GM18873 (cell line): ENCODE measurements around the gene KDM4F.
"Not testable (repeated sequence)": the region's sequence is repeated elsewhere in the genome, so short reads cannot be mapped to it uniquely, and the experiment has no call there.

Experiments
- ATAC-seq: cut with Tn5 transposase; IDR thresholded peaks from one replicate; pipeline ENCODE4 v1.9.1; 2021; ENCODE audit warnings: mild to moderate bottlenecking, moderate library complexity, moderate number of reproducible peaks; ENCODE audit not compliant: unreplicated experiment, low FRiP score

KDM4F gene

GRCh38 chr11:95049122-95049521, at the start of gene KDM4F:
Gene KDM4F, plus strand, starts transcription at chr11:95049422.
- ATAC-seq, result not testable (repeated sequence)

DNA sequence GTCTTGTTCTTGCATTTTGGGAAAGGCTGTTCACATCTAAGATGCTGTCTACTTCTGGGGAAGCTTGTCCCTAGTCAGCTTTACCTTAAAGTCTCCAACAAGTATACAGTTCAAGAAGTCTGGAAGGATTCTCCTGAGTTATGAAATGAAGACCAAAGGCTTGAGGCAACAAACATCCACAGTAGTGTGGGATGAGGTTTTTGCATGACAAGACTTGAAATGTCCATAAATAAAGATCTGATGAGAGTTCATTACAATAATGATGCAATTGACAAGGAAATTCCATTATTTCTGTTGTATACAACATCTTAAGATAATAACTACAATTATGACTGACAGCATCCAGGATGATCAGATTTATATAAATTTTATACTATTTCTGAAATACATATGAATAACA, 45.5 kb upstream of the KDM4F start:
- ATAC-seq, result no peak

DNA sequence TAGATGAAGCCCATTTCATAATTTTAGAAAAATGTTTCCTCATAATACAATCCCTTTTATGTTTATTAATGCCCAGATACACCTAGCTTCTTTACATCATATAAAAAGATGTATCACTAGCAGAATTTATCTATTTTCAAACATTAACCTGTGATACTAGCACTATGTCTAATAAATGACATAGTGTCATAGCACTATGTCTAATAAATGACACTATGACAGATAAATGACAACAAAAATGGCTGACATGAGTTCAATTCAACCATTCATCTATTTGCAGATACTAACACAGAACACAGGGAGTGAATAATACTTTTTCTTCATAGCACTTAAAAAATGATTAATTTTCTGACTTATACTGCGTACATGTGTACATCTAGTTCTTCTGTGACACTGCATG, 43.6 kb upstream of the KDM4F start:
- no peak for ATAC-seq

- no peak for ATAC-seq
These were observed 37.8 kb upstream of the KDM4F start for GRCh38 chr11:95011376-95011775.

- ATAC-seq, result no peak
These were observed 34.9 kb upstream of the KDM4F start for GRCh38 chr11:95014184-95014821.

DNA sequence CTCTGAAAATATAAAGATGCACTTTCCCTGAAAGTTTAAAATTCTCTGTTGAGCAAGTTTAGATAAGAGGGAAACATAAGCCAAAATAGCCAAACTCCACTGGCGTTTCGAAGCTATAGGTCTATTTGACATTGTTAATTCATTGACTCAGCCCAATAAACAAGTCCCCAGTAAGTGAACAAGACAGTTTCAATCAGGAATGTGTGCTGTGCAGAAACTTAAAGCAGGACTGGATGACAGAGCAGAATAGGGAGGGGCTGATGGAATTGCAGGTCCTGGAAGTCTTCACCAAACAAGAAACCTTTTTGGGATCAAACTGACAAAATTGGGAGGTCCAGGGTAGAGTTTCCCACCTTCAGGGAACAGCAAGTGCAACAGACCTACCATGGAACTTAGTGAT, 33.1 kb upstream of the KDM4F start:
- no peak for ATAC-seq

- not testable (repeated sequence) for ATAC-seq
These were observed 27.8 kb upstream of the KDM4F start for GRCh38 chr11:95021468-95021867.

DNA sequence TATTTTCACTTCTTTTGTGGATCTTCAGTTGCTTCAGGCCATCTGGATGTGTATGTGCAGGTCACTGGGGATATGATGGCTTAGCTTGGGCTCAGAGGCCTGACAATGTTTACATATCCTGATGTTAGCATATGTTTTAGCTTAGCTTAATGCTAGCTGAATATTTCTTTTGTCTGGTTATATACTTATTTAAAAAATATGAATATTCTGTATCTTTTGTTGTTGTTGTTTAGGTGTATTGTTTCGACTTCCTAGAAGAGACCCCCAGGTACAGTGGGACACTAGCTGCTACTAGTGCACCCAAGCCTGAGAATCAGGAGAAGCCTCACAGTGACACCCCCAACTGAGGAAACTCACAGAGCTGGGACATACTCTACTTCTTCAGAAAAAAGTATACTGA, 24.3 kb upstream of the KDM4F start, which contains the start of gene KDM4E:
TSS of gene KDM4E (plus strand) at position 301 of the 400 bp plus-strand sequence. CDS start 300 bp downstream, outside the sequence.
- ATAC-seq, result no peak

GRCh38 chr11:95025594-95025993, 23.6 kb upstream of the KDM4F start:
- not testable (repeated sequence) for ATAC-seq

- ATAC-seq, result no peak
These were observed 20.9 kb upstream of the KDM4F start for GRCh38 chr11:95028357-95028756.

DNA sequence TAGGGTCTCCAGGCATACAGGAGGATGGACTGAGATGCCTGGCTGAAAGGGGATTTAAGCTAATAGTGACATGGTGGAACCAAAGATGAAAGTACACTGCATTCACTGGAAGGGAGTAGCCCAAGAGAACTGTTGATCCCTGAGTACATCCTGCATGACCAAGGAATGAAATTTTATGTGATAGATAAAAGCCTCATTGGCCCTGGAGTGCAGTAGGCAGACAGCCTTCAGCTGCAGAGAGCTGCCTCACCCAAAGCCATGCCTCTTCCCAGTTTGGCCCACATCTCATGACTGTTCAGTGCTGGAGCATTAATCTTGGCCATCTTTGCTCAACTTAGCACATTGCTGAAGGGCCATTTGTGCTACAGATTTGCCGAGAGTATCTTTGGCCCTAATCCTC, 16.2 kb upstream of the KDM4F start:
- ATAC-seq, result no peak

DNA sequence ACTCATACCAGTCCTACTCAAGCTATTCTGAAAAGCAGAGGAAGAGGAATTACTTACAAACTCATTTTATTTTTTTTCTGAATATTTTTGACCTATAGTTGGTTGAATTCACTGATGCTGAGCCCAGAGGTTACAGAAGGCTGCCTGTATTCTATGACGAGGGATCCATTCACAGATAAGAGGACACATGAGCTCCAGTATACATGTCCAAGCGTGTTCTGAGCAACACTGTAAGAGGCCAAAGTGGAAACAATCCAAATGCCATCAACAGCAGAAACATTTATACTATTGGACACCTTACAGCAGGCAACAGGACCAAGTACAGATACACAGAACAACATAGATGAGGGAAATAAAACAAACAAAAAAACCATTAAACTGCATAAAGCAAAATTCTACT, 13.9 kb upstream of the KDM4F start:
- ATAC-seq, result no peak

GRCh38 chr11:95037356-95038035, 11.7 kb upstream of the KDM4F start:
- not testable (repeated sequence) for ATAC-seq

DNA sequence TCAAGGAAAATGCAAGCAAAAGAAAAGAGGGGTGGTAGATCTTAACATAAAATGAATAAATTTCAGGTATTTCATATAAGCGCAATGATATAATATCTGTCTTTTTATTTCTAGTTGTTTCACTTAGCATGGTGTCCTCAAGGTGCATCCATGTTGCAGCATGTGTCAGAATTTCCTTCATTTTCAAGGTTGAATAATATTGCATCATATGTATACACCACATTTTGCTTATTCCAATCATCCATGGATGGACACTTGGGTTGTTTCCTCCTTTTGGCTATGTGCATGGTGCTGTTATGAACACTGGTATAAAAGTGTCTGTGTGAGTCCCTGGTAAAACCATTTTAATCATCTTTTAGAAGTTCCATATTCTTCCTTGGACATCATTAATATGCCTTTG, 7.0 kb upstream of the KDM4F start:
- ATAC-seq, result no peak

- ATAC-seq, result no peak
These were observed 6.3 kb upstream of the KDM4F start for GRCh38 chr11:95042906-95043305.

GRCh38 chr11:95044010-95044409, 5.2 kb upstream of the KDM4F start:
- no peak for ATAC-seq

DNA sequence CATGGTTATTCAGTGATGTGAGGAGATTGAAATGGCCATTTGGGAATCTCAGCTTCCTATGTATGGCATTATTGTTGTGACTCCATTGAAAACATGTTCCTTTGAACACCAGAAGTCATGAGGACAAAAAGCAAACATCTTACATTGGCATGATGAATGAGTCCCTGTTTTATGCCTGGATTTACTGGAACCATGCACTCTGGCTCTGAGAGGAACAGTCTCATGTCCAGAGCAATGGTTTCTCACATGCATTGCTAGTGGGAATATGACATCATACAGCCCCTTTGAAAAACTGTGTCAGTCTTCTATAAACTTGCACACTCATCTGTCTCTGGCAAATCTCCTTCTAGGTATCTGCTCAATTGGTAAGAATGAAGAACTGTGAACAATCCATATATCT, 3.4 kb upstream of the KDM4F start:
- no peak for ATAC-seq

GRCh38 chr11:95050595-95051202, 1.5 kb downstream of the KDM4F start:
- ATAC-seq, result no peak

DNA sequence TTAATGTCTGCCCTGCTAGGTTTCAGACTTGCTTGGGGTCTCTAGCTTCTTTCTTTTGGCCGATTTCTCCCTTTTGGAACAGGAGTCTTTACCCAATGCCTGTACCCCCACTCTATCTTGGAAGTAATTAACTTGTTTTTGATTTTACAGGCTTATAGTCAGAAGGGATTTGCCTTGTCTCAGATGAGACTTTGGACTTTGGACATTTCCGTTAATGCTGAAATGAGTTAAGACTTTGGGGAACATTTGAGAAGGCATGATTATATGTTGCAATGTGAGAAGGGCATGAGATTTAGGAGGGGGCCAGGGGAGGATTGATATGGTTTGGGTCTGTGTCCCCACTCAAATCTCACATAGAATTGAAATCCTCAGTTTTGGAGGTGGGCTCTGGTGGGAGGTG, 5.1 kb downstream of the KDM4F start:
- ATAC-seq, result no peak

- ATAC-seq, result peak; percentile 96
These were observed 6.2 kb downstream of the KDM4F start for GRCh38 chr11:95055283-95055897.

DNA sequence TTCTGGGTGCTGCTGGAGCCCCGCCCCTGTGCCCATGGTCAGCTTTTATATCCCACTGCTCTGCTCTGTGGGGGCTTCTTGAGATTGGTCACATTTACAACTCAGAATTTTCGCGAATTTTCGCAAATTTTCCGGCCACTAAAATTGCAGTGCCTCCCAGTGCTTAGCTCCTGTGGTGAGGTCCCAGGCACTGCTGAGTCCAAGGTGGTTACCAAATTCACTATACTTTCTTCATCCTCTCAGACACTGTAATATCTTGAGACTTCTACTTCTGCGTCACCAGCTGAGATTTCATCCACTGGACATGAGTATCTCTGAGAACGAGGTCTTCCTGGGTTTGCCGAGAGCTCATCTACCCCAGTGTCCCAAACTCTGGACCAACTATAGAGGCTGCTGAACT, 8.7 kb downstream of the KDM4F start:
- no peak for ATAC-seq
